ENCODE data around the gene NEUROD6.

Gene NEUROD6

DNA sequence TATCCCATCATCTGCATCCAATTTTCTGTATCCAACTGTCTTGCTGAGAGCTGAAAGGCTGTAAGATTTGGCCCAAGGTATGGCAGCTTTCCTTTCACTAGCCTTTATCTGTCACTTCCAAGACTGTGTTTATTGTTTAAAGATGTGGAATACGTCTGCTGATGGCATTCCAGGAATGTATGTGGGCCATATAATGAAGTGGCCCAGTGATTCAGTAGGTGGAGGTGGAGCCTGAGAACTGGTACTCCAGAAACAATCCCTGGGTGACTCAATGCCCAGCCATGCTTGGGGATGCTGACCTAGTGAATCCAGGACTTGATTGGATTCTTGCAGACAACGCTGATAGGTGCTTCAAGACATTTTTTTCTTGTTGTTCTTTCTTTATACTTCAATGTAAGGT, 13.5 kb downstream of the NEUROD6 start:
- no peak for DNase-seq

GRCh38 chr7:31326416-31326815, 14.1 kb downstream of the NEUROD6 start:
- no peak for DNase-seq

GRCh38 chr7:31323101-31323500, 17.4 kb downstream of the NEUROD6 start:
- DNase-seq, result no peak

- no peak for DNase-seq
Measured at GRCh38 chr7:31320675-31321074, 19.9 kb downstream of the NEUROD6 start.

DNA sequence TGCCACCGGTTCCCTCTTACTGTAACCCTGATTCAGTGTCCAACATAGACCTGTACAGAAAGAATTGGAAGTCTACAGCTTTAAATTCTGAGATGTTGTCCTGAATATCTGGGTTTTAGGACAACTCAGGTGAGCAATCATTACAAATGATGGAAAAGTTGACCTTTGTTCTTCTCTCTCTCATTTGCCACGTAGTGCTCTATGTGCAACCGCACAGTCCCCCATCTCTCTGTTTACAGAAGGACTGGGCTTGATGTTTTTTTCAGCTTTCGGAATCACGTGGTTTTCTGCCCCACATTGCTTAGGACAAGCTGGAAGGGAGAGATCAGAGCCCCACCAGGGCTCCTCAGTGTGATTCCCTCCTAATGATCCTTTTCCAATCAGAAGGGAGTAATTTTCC, 22.2 kb downstream of the NEUROD6 start:
- DNase-seq, result no peak

DNA sequence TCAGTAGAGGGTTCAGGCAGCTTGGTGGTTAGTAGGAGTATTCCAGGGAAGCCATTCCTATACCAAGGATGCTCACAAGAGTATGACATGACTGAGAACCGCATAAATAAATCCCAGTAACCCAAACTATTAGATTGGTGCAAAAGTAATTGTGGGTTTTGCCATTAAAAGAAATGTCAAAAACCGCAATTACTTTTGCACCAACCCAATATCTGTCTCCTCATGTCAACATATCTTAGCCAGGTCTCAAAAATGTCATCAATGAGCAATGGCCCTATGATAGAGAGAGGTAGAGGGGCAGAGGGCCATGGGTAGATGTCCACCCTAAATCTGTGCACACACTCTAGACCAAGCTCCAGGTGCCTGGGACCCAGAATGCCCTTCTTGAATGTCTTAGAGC, 23.6 kb downstream of the NEUROD6 start:
- no peak for DNase-seq

DNA sequence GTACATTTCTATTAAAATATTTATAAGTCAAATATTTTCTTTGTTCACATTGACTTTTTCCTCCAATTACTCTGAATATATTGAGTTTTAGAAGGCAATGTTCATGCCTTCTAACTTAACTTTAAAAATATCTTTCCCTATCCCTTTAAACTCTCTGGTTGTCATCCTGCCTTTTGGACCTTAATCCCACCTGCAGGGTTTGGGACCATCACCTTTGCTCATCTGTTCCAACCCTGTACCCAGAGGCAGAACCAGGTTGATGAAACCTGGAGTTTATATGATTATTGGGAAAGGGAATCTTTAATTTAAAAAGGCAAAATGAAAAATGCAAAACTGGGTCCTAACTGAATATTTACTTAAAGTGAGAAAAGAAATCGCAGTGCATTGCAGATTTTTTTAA, 24.8 kb downstream of the NEUROD6 start:
- no peak for DNase-seq

- DNase-seq, result no peak
Measured at GRCh38 chr7:31314781-31315180, 25.7 kb downstream of the NEUROD6 start.

GRCh38 chr7:31312889-31313288, 27.6 kb downstream of the NEUROD6 start:
- no peak for DNase-seq

- no peak for DNase-seq
Measured at GRCh38 chr7:31311552-31311951, 29.0 kb downstream of the NEUROD6 start.

- no peak for DNase-seq
Measured at GRCh38 chr7:31310321-31310935, 30.1 kb downstream of the NEUROD6 start.

DNA sequence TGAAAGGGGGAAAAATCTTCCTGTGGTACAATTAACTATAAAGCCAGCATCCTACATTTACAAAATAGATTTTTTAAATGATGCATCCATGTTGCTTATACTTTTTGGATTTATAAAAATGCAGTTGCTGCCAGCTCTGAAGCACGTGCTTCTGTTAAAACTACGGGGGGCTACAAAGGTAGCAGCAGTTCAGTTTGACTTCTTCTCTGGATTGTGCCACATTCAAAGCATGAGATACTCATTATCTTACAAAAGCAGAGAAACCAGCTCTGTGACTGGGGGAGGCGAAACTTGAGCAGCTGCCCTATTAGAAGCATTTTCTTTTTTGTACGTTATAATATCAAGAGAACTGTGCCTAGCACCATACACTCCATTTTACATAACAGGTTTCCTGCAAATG, 31.1 kb downstream of the NEUROD6 start:
- no peak for DNase-seq

DNA sequence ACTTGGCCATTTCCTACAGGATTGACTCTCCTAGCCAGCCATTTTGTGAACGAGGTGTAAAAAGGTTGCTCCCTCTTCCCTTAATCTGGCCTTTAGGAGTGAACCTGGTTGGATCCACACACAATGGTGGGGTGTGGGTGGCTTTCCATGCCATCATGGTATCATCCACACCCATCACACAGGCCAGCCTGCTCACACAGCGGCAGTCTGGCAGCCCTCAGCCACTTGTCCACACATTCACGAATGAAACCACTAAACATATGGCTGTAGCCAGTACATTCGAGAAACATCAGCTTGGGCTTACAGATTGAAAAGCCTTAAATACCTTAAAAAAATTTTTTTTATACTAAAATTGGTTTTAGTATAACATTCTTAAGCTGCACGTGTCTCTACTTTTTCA, 31.9 kb downstream of the NEUROD6 start:
- no peak for DNase-seq

DNA sequence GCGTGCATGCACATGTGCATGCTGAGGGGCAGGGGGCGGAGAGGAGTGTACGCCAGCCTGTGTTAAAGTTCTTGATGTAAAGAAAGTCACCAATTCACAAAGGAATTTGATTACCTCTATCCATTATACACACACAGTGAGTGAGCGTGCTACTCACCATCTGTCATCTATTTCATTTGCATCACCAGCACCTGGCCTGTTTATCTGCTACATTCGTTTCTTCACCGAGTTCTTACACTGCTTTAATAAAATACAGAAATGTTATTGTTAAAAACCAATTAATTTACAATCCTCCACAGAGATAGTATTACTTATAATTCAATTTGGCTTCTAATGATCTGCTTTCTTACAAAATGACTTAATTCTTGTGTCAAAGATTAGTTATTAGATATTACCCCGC, 32.6 kb downstream of the NEUROD6 start:
- no peak for DNase-seq

DNA sequence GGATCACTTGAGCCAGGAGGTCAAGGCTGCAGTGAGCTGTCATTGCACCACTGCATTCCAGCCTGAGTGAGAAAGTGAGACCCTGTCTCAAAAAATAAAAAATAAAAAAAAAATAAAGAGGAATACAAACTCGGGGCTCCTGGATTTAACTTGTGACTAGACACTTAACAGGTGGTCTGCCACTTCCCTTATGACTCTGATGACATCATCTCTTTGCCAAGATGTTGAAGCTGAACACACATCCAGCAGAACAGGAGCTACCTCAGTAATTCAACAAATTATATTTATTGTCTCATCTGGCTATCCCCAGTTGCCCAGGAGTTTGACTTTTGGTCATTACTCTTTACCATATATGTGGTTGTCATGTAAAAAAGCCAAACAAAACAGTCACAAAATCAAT, 35.3 kb downstream of the NEUROD6 start:
- no peak for DNase-seq

DNA sequence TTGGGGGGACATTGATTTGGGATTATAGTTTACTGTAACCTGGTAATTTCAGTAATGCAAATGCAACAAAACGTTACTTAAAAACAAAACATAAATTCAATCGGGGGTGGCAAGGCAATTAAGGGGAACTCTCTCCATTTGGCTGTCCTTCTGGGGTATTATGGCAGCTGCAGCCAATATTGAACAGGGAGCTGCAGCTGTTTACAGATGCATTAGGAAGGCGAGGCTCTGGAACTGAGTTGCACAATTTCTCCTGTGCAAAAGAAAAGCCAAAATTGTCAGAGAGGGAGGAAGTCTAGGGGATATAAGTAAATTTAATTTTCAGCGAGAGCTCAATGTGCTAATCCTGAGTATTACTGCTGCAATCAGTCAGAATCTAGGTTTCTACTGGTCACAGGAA, 36.1 kb downstream of the NEUROD6 start:
- DNase-seq, result no peak

DNA sequence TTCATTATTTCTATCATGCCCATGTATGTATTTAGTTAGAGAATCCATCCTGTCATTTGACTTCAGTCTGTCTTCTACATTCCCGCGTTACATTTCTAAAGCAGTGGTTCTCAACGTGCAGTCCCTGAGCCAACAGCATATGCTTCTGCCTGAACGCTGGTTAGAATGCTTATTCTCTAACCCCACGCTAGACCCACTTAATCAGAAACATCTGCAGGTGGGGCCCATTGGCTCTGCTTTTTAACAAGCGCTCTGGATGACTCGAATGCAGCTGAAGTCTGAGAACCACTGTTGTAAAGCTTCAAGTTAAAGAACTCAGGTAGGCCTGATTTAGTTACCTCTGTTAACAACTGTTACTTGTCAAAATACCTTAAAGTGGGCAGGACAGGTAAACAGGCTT, 38.2 kb downstream of the NEUROD6 start:
- no peak for DNase-seq

DNA sequence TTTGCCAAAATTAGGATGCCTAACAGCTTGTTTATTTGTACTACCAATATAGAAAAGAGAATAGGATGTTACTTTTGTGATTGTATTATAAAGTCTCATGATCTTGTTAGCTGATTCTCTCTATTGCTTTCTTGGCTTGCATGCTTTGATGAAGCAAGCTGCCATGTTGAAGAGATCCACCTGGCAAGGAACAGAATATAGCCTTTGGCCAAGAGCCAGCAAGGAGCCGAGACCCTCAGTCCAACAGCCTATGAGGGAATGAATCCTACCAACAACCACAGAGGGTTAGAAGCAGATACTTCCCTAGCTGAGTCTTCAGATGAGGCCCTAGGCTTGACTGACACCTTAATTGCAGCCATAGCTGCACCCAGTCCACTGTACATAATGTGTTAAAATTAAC, 41.2 kb downstream of the NEUROD6 start:
- no peak for DNase-seq

DNA sequence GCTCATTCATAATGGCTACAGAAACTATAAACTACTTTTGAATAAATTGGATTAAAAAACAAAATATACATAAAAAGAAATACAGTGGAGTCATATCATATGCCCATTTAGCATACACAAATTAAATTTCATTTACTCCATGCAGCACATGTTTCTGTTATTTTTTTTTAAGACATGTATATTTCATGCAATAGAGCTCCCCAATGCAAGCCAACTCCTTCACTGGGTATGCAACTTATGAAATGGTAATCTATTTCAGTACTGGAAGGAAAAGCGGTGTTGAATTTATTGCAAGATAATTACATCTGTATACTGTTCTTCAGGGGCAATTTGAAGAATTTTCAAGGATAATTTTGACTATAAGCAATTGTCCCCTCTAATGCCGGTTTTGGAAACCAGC, 49.9 kb downstream of the NEUROD6 start:
- no peak for DNase-seq

Measured in NK-92 treated with Interleukin-12 subunit alpha and Interleukin-12 subunit beta, amount 100 ng/mL, for 24 hours (cell line).